GM13977 (cell line): ENCODE results near the gene SLC16A9.

Experiments used
- DNase-seq: peaks from one replicate; pipeline ENCODE4 v3.0.0; 2012; ENCODE audit warnings: low spot score
- CTCF ChIP-seq: IDR thresholded peaks from 2 replicates; pipeline ENCODE4 v1.5.1; 2012; ENCODE audit warnings: mild to moderate bottlenecking, control low read depth; ENCODE audit not compliant: insufficient read depth; ENCODE audit errors: extremely low read depth, missing control alignments
- in situ Hi-C: fragments of 300-500 bp; cut with MboI; formaldehyde crosslinking; loops from one replicate; pipeline ENCODE4 v1.12.0; 2022; ENCODE audit warnings: low sequenced_read_pairs, low pct_unique_long_range_greater_than_20kb, mixed read lengths, inconsistent platforms; ENCODE audit not compliant: unreplicated experiment

Gene SLC16A9

GRCh38 chr10:59705931-59706330 lies 3.7 kb downstream of the SLC16A9 start:
- no peak for DNase-seq
- TF ChIP-seq CTCF, result no peak
- in situ Hi-C loops, result no loop called here

DNA sequence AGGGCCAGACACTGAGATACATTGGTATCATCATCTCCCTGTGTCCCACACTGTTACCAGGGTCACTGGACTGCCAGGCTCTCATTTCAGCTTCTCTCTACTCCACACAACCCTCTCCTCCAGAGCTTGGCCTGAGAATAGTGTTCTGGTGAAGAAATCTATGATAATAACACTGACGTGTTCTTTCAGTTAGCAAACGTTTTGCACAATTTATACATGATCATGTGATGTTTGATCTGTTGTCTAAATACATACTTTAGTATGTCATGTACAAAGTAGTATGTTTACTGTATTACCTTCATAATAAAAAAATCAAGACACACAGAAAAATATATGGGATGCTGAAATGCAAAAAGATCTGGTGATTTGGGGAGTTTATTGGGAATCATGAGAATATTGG lies 5.0 kb downstream of the SLC16A9 start:
- no peak for DNase-seq
- TF ChIP-seq CTCF, result no peak
- in situ Hi-C loops, result no loop called here

- DNase-seq, result no peak
- in situ Hi-C loops, result no loop called here
- TF ChIP-seq CTCF, result no peak
These were observed 7.3 kb downstream of the SLC16A9 start for GRCh38 chr10:59702347-59702746.

DNA sequence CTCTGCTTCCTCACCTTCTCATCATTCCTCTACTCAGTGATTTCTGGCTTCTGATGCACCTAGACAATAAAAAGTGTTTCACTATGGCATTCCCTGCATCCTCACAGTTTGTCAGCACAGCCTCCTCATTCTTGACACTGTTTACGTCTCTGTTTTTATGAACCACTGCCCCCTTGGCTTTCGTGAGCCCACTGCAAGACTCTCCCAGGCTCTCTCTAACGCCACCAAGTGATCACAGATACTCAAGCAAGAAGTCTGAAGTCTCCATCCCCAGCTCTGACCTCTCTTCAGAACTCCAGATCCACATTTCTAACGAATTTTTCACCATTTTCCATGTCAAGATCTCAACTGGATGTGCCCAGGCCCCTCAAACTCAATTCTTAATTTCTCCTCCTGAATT lies 8.9 kb downstream of the SLC16A9 start:
- no peak for TF ChIP-seq CTCF
- in situ Hi-C loops, result no loop called here
- DNase-seq, result no peak

GRCh38 chr10:59698326-59698725 lies 11.3 kb downstream of the SLC16A9 start:
- in situ Hi-C loops, result no loop called here
- no peak for TF ChIP-seq CTCF
- no peak for DNase-seq

GRCh38 chr10:59695637-59696036 lies 14.0 kb downstream of the SLC16A9 start:
- in situ Hi-C loops, result no loop called here
- no peak for DNase-seq
- TF ChIP-seq CTCF, result no peak

- DNase-seq, result no peak
- in situ Hi-C loops, result no loop called here
- no peak for TF ChIP-seq CTCF
These were observed 14.7 kb downstream of the SLC16A9 start for GRCh38 chr10:59694936-59695335.
